Measurements from ENCODE around the gene LAMA5. TPM values are rescaled to one million over a fixed set of nuclear protein-coding genes. Genes with fewer than 3 reads are reported as not detected.

LAMA5 gene
- total RNA-seq, 1 experiment from 2014 or later: 1,050 TPM

DNA sequence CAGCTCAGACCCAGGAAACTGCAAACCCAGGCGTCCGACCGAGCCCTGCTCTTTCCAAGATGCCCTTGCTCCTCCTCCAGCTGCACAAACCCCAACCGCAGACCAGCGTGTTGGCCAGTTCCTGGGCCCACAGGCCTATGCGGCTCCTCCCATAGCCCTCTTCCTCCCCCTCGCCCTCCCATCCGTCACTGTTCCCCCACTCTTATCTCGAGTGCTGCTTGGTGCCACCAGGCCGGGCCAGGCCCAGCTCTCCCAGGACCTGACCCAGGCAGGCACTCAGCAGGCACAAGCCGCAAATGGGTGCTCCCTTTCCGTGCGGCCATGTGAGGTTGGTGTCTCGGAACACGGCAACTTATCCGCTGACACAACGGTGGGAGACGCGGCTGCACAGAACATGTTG lies 35.8 kb downstream of the LAMA5 start:
- no peaks in the 10 kb centered on the region for H3K27me3 ChIP-seq (replicated peaks; ENCODE audit: control insufficient read depth, insufficient read depth, low read length)
- ChIA-PET CTCF (interaction anchor here (0.9 kb wide), 1 partner anchor 35 kb away, joined by 3 read pairs; no protein-coding TSS in a partner anchor), POLR2A (no interaction called here)
- Mint-ChIP-seq H3K27me3 (ENCODE audit: insufficient read depth, unreplicated experiment) (no peaks in the 10 kb centered on the region), H3K4me1 (ENCODE audit: low read depth, unreplicated experiment) (no peaks in the 10 kb centered on the region), H3K4me3 (ENCODE audit: unreplicated experiment) (no peak overlapping the region), H3K9me3 (ENCODE audit: unreplicated experiment) (no peaks in the 10 kb centered on the region), H3K27ac (ENCODE audit: unreplicated experiment) (peak overlapping the region; percentile 63), H3K36me3 (ENCODE audit: insufficient read depth, unreplicated experiment) (peaks cover 100% of the 10 kb centered on the region)
- BruUV-seq (replicated peaks): no TSS peak
- no peaks in the 10 kb centered on the region for H3K9me3 ChIP-seq
- TF ChIP-seq, protein P1, sequence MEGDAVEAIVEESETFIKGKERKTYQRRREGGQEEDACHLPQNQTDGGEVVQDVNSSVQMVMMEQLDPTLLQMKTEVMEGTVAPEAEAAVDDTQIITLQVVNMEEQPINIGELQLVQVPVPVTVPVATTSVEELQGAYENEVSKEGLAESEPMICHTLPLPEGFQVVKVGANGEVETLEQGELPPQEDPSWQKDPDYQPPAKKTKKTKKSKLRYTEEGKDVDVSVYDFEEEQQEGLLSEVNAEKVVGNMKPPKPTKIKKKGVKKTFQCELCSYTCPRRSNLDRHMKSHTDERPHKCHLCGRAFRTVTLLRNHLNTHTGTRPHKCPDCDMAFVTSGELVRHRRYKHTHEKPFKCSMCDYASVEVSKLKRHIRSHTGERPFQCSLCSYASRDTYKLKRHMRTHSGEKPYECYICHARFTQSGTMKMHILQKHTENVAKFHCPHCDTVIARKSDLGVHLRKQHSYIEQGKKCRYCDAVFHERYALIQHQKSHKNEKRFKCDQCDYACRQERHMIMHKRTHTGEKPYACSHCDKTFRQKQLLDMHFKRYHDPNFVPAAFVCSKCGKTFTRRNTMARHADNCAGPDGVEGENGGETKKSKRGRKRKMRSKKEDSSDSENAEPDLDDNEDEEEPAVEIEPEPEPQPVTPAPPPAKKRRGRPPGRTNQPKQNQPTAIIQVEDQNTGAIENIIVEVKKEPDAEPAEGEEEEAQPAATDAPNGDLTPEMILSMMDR (IDR thresholded peaks at IDR 0.05; ENCODE audit: insufficient read depth in 1 of 2, low read depth in 1 of 2, low read length in 1 of 2, severe bottlenecking in 1 of 2, unreplicated experiment in 1 of 2): no peak
- DNase-seq: no peak
- no peak overlapping the region for H3K4me3 ChIP-seq (ENCODE audit: low read depth, low read length)
- intact Hi-C loops (cut with micrococcal nuclease; ENCODE audit: unreplicated experiment): no loop called here
- no peaks in the 10 kb centered on the region for H3K4me1 ChIP-seq
- H3K36me3 ChIP-seq (ENCODE audit: control insufficient read depth, insufficient read depth, low read length): peaks cover 37% of the 10 kb centered on the region

DNA sequence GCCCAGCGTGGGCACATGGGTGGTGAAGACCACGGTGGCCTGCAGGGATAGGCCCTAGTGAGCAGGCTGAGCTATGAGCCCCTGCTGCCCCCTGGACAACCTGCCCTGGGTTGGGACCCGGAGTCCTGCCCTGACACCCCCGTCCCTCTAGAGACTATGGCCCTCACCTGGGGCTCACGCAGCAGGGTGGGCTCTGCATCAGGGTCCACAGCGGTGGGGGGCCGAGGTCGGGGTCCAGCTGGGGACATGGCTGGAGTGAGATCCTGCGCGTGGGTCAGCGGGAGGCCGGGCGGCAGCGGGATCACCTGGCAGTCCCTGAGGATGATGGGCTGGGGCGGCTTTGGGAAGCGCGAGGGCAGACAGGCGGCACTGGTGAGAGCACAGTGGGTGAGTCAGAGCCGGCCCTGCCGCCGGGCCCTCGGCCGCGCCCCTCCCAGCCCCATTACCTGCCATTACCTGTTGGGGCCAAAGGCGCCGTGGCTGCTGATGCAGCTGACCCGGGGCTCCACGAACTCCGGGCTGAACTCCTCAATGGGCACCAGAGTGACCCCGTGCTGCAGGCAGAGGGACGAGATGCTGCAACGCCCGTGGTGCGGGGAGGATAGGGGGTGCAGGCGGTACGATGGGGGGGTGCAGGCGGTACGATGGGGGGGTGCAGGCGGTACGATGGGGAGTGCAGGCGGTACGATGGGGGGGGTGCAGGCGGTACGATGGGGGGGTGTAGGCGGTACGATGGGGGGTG lies 36.4 kb downstream of the LAMA5 start:
- no peak overlapping the region for H3K4me3 ChIP-seq (ENCODE audit: low read depth, low read length)
- intact Hi-C loops (cut with micrococcal nuclease; ENCODE audit: unreplicated experiment): no loop called here
- Mint-ChIP-seq H3K36me3 (ENCODE audit: insufficient read depth, unreplicated experiment) (peaks cover 100% of the 10 kb centered on the region), H3K4me3 (ENCODE audit: unreplicated experiment) (no peak overlapping the region), H3K9me3 (ENCODE audit: unreplicated experiment) (no peaks in the 10 kb centered on the region), H3K27me3 (ENCODE audit: insufficient read depth, unreplicated experiment) (no peaks in the 10 kb centered on the region), H3K27ac (ENCODE audit: unreplicated experiment) (peak overlapping the region; percentile 63), H3K4me1 (ENCODE audit: low read depth, unreplicated experiment) (no peaks in the 10 kb centered on the region)
- H3K27me3 ChIP-seq (replicated peaks; ENCODE audit: control insufficient read depth, insufficient read depth, low read length): no peaks in the 10 kb centered on the region
- H3K36me3 ChIP-seq (ENCODE audit: control insufficient read depth, insufficient read depth, low read length): peaks cover 35% of the 10 kb centered on the region
- TF ChIP-seq, protein P1 (IDR thresholded peaks at IDR 0.05; ENCODE audit: insufficient read depth in 1 of 2, low read depth in 1 of 2, low read length in 1 of 2, severe bottlenecking in 1 of 2, unreplicated experiment in 1 of 2): no peak
- BruUV-seq (replicated peaks): no TSS peak
- ChIA-PET CTCF (interaction anchor here (0.5 to 1.4 kb wide), 3 partner anchors 52 to 464 kb away, joined by 3 to 6 read pairs (median 5); no protein-coding TSS in a partner anchor), POLR2A (no interaction called here)
- H3K9me3 ChIP-seq: no peaks in the 10 kb centered on the region
- no peak for DNase-seq
- no peaks in the 10 kb centered on the region for H3K4me1 ChIP-seq

DNA sequence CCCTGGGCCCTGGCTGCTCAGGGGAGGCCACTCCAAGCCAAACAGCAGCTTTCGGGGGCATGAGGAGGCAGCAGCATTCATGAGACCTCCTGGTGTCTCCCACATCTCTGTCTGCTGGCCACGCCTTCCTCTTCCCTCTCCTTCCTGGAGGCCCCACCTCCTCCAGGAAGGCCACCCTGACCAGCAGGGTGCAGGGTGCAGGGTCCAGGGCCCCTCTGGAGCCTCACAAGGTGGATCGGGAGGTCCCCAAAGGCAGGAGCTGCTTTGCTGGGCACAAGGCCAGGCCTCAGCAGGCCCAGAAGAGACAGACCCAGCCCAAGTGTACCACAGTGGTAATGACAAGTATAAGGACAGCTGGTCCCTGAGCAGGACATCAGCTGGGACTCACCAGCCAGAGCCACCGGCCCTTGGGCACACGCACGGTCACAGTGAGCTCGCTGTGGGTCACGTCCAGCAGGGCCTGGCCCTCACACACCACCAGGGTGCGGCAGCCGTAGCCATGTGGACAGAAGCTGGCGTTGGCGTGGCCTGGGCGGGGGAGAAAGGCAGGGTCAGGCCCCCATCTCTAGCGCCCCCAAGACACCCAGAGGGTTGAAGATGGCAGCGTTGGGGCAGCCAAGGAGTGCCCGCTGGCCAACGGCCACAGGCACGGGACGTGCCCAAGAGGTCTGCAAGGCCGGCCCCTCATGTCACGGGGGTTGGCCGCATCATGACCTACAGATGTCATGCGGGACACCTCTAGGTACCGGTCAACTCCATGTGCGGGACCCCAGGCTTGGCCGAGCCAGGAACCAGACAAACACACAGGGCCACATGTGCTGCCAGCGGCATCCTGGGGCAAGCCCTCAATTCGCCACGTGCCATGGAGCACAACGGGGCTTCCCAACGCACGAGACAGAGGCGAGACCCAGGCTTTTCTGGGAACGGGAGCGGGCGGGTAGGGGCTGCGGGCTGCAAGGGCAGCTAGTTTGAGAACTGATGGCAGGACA lies 37.4 kb downstream of the LAMA5 start:
- BruUV-seq (replicated peaks): no TSS peak
- ChIA-PET POLR2A (interaction anchor here (0.6 kb wide), 1 partner anchor 57 kb away, joined by 4 read pairs; the partner anchor contains the start of gene RPS21), CTCF (interaction anchor here (0.6 to 1.6 kb wide), 4 partner anchors 18 to 123 kb away, joined by 3 to 6 read pairs (median 4); no protein-coding TSS in a partner anchor)
- no peaks in the 10 kb centered on the region for H3K9me3 Mint-ChIP-seq (ENCODE audit: unreplicated experiment)
- no peak overlapping the region for H3K4me3 Mint-ChIP-seq (ENCODE audit: unreplicated experiment)
- H3K27ac Mint-ChIP-seq (ENCODE audit: unreplicated experiment): peak overlapping the region; percentile 63
- H3K4me3 ChIP-seq (ENCODE audit: low read depth, low read length): no peak overlapping the region
- TF ChIP-seq, protein P1 (IDR thresholded peaks at IDR 0.05; ENCODE audit: insufficient read depth in 1 of 2, low read depth in 1 of 2, low read length in 1 of 2, severe bottlenecking in 1 of 2, unreplicated experiment in 1 of 2): no peak
- intact Hi-C loops (cut with micrococcal nuclease; ENCODE audit: unreplicated experiment): no loop called here
- H3K36me3 Mint-ChIP-seq (ENCODE audit: insufficient read depth, unreplicated experiment): peaks cover 100% of the 10 kb centered on the region
- H3K9me3 ChIP-seq: no peaks in the 10 kb centered on the region
- peaks cover 39% of the 10 kb centered on the region for H3K36me3 ChIP-seq (ENCODE audit: control insufficient read depth, insufficient read depth, low read length)
- DNase-seq: no peak
- no peaks in the 10 kb centered on the region for H3K27me3 Mint-ChIP-seq (ENCODE audit: insufficient read depth, unreplicated experiment)
- no peaks in the 10 kb centered on the region for H3K4me1 ChIP-seq
- no peaks in the 10 kb centered on the region for H3K27me3 ChIP-seq (replicated peaks; ENCODE audit: control insufficient read depth, insufficient read depth, low read length)
- H3K4me1 Mint-ChIP-seq (ENCODE audit: low read depth, unreplicated experiment): no peaks in the 10 kb centered on the region

Measured in Caco-2 (cell line).